Suprapubic skin (tissue), 3 donors: ENCODE results near the gene MDP1.

Experiments
- CTCF ChIP-seq, 2 donors: fragments of 200-600 bp in 1 of 2; fragments of 450-650 bp in 1 of 2; sonication (generic) in 1 of 2; IDR thresholded peaks; one replicate each; pipeline ENCODE4 v1.5.1; 2016 to 2019; ENCODE audit warnings: antibody characterized with exemption in 2 of 2, mild to moderate bottlenecking in 1 of 2, moderate library complexity in 1 of 2
- EP300 ChIP-seq: sonication (generic); formaldehyde crosslinking; IDR thresholded peaks from one replicate; pipeline ENCODE4 v1.6.1; 2017; ENCODE audit warnings: antibody characterized with exemption

GRCh38 chr14:24216345-24216699 is 456 bp upstream of the MDP1 start:
- no peak for TF ChIP-seq CTCF (IDR thresholded peaks at IDR 0.05)
- TF ChIP-seq EP300: no peak
